Ectodermal cell (in vitro differentiated cells): ENCODE results near the gene FLACC1.
"Not testable (repeated sequence)": the region's sequence is repeated elsewhere in the genome, so short reads cannot be mapped to it uniquely, and the experiment has no call there.

Experiments
- H3K27ac ChIP-seq: 2 replicates; pipeline ENCODE4 v1.7.0; 2013; ENCODE audit warnings: mild to moderate bottlenecking, low read depth, low read length; ENCODE audit not compliant: insufficient read depth, poor library complexity, severe bottlenecking
- H3K27me3 ChIP-seq: 2 replicates; pipeline ENCODE4 v1.7.0; 2013; ENCODE audit warnings: mild to moderate bottlenecking, low read length; ENCODE audit not compliant: insufficient read depth, control insufficient read depth, poor library complexity, severe bottlenecking
- H3K36me3 ChIP-seq: one replicate; pipeline ENCODE4 v1.7.0; 2013; ENCODE audit warnings: low read length; ENCODE audit not compliant: control insufficient read depth, insufficient read depth
- H3K4me1 ChIP-seq: one replicate; pipeline ENCODE4 v1.7.0; 2013; ENCODE audit warnings: low read length; ENCODE audit not compliant: control insufficient read depth, insufficient read depth
- H3K4me3 ChIP-seq: 2 replicates; pipeline ENCODE4 v1.7.0; 2013; ENCODE audit warnings: low read depth, low read length, control low read depth; ENCODE audit not compliant: insufficient read depth
- H3K9me3 ChIP-seq: 2 replicates; pipeline ENCODE4 v1.7.0; 2013; ENCODE audit warnings: mild to moderate bottlenecking, low read length, moderate library complexity; ENCODE audit not compliant: control insufficient read depth
- WGBS, 2 experiments: methylation state at CpG; one replicate each; pipeline ENCODE4 v1.1.7; 2013; ENCODE audit warnings: missing lambda C conversion rate in 2 of 2; 5-methylcytosine and 5-hydroxymethylcytosine counted together

FLACC1 gene

GRCh38 chr2:201242571-201243277 lies 114.4 kb downstream of the FLACC1 start:
- no peaks in the 10 kb centered on the region for H3K27me3 ChIP-seq
- H3K4me3 ChIP-seq, result no peak overlapping the region
- no peak overlapping the region for H3K27ac ChIP-seq
- H3K9me3 ChIP-seq, result no peaks in the 10 kb centered on the region
- no peaks in the 10 kb centered on the region for H3K36me3 ChIP-seq
- H3K4me1 ChIP-seq, result no peaks in the 10 kb centered on the region

GRCh38 chr2:201239167-201239935 lies 117.8 kb downstream of the FLACC1 start:
- WGBS, 2 experiments, result 91 to 96% methylated on average over 18 to 21 of the region's 21 CpGs

More at GRCh38 chr2:201239167-201239935, 117.8 kb downstream of the FLACC1 start:
- not testable (repeated sequence) for H3K4me3 ChIP-seq, H3K36me3 ChIP-seq, H3K27ac ChIP-seq, H3K9me3 ChIP-seq, H3K4me1 ChIP-seq, H3K27me3 ChIP-seq
